Ectodermal cell (in vitro differentiated cells): ENCODE measurements around the gene TIGD3.

Experiments used
- H3K27ac ChIP-seq: 2 replicates; pipeline ENCODE4 v1.7.0; 2013; ENCODE audit warnings: mild to moderate bottlenecking, low read depth, low read length; ENCODE audit not compliant: insufficient read depth, poor library complexity, severe bottlenecking
- H3K27me3 ChIP-seq: 2 replicates; pipeline ENCODE4 v1.7.0; 2013; ENCODE audit warnings: mild to moderate bottlenecking, low read length; ENCODE audit not compliant: insufficient read depth, control insufficient read depth, poor library complexity, severe bottlenecking
- H3K36me3 ChIP-seq: one replicate; pipeline ENCODE4 v1.7.0; 2013; ENCODE audit warnings: low read length; ENCODE audit not compliant: control insufficient read depth, insufficient read depth
- H3K4me1 ChIP-seq: one replicate; pipeline ENCODE4 v1.7.0; 2013; ENCODE audit warnings: low read length; ENCODE audit not compliant: control insufficient read depth, insufficient read depth
- H3K4me3 ChIP-seq: 2 replicates; pipeline ENCODE4 v1.7.0; 2013; ENCODE audit warnings: low read depth, low read length, control low read depth; ENCODE audit not compliant: insufficient read depth
- H3K9me3 ChIP-seq: 2 replicates; pipeline ENCODE4 v1.7.0; 2013; ENCODE audit warnings: mild to moderate bottlenecking, low read length, moderate library complexity; ENCODE audit not compliant: control insufficient read depth
- WGBS, 2 experiments: methylation state at CpG; one replicate each; pipeline ENCODE4 v1.1.7; 2013; ENCODE audit warnings: missing lambda C conversion rate in 2 of 2; 5-methylcytosine and 5-hydroxymethylcytosine counted together

The TIGD3 gene

GRCh38 chr11:65379698-65380459 is 25.3 kb downstream of the TIGD3 start:
- Histone ChIP-seq H3K27ac (no peak overlapping the region), H3K36me3 (no peaks in the 10 kb centered on the region), H3K4me3 (no peak overlapping the region), H3K4me1 (peaks cover 16% of the 10 kb centered on the region), H3K27me3 (no peaks in the 10 kb centered on the region), H3K9me3 (no peaks in the 10 kb centered on the region)
- 94% methylated on average over 13 of the region's 13 CpGs for WGBS, 2 experiments

GRCh38 chr11:65380460-65381119 is 26.0 kb downstream of the TIGD3 start:
- Histone ChIP-seq H3K27ac (no peak overlapping the region), H3K36me3 (no peaks in the 10 kb centered on the region), H3K27me3 (no peaks in the 10 kb centered on the region), H3K9me3 (no peaks in the 10 kb centered on the region), H3K4me3 (no peak overlapping the region), H3K4me1 (peaks cover 16% of the 10 kb centered on the region)
- 92 to 93% methylated on average over 16 of the region's 16 CpGs for WGBS, 2 experiments

DNA sequence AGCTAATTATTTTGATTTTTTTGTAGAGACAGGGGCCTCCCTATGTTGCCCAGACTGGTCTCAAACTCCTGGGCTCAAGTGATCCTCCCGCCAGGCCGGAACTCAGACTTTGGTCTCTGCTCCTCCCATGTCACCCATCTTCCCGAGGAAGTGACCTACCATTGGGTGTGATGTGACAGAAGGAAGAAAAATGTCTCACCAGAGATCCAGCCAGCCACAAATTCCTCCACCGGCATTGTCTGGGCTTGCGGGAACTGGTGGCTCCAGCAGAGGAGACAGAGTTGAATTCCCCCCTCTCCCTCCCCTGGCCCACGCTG is 27.1 kb downstream of the TIGD3 start:
- H3K36me3 ChIP-seq = no peaks in the 10 kb centered on the region
- peaks cover 16% of the 10 kb centered on the region for H3K4me1 ChIP-seq
- WGBS, 2 experiments = 79 to 80% methylated on average over 6 of the region's 6 CpGs
- H3K27ac ChIP-seq = no peak overlapping the region
- H3K9me3 ChIP-seq = no peaks in the 10 kb centered on the region
- no peak overlapping the region for H3K4me3 ChIP-seq
- no peaks in the 10 kb centered on the region for H3K27me3 ChIP-seq

DNA sequence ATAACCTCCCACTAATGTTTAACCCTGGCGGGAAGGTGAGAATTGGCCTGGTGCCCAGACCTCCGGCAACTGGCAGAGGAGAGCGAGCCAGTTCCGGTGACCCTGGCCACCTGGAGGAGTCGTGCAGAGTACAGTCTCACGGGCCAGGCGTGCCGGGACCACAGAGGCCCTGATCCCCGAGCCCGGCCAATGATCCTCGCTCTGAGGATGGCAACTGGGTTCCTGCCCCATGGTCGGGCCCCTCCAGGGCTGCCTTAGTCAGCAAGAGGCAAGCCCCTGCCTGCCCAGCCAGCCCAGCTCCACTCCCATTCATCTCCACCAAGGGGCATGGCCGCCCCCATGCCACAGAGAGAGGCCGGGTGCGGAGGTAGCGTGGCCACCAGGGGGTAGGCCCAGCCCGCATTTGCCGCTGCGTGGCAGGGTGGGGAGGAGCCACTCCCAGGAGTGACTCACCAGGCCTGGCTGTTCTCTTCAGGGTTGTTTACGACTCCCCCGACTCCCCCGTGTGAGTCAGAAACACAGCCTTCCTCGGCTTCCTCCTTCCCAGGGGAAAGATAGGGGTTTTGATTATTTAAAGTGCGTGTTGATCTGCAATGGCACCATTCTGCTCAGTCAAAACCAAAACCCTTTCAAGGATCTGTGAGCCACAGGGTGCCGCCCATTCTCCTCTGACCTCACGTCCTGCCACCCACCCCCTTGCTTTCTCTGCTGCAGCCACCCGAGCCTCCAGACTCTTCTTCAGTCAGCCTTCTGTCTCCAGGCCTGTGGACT is 27.7 kb downstream of the TIGD3 start, which contains the start of gene SLC25A45:
Gene SLC25A45 (minus strand): TSS at position 614 of the 771 bp plus-strand sequence. CDS start 695 bp downstream, outside the sequence.
- WGBS, 2 experiments = 42 to 47% methylated on average over 27 of the region's 27 CpGs
- Histone ChIP-seq H3K4me3 (no peak within 1 kb of the TSS), H3K36me3 (no peaks in the 10 kb centered on the region), H3K4me1 (peaks cover 20% of the 10 kb centered on the region), H3K27ac (no peak within 1 kb of the TSS), H3K9me3 (no peaks in the 10 kb centered on the region), H3K27me3 (no peaks in the 10 kb centered on the region)

- no peaks in the 10 kb centered on the region for H3K36me3 ChIP-seq
- H3K9me3 ChIP-seq = no peaks in the 10 kb centered on the region
- no peak overlapping the region for H3K4me3 ChIP-seq
- 78 to 86% methylated on average over 12 of the region's 12 CpGs for WGBS, 2 experiments
- H3K27me3 ChIP-seq = no peaks in the 10 kb centered on the region
- H3K4me1 ChIP-seq = peaks cover 20% of the 10 kb centered on the region
- no peak overlapping the region for H3K27ac ChIP-seq
Observed at GRCh38 chr11:65382804-65383368, 28.3 kb downstream of the TIGD3 start.

- Histone ChIP-seq H3K9me3 (no peaks in the 10 kb centered on the region), H3K27ac (no peak overlapping the region), H3K36me3 (no peaks in the 10 kb centered on the region), H3K4me3 (no peak overlapping the region), H3K4me1 (peaks cover 20% of the 10 kb centered on the region), H3K27me3 (no peaks in the 10 kb centered on the region)
- 92 to 93% methylated on average over 6 of the region's 6 CpGs for WGBS, 2 experiments
Observed at GRCh38 chr11:65383778-65384177, 29.2 kb downstream of the TIGD3 start.

GRCh38 chr11:65384301-65384889 is 29.8 kb downstream of the TIGD3 start:
- no peaks in the 10 kb centered on the region for H3K36me3 ChIP-seq
- peaks cover 20% of the 10 kb centered on the region for H3K4me1 ChIP-seq
- WGBS, 2 experiments = 87 to 90% methylated on average over 8 of the region's 8 CpGs
- no peaks in the 10 kb centered on the region for H3K9me3 ChIP-seq
- H3K4me3 ChIP-seq = no peak overlapping the region
- no peak overlapping the region for H3K27ac ChIP-seq
- H3K27me3 ChIP-seq = no peaks in the 10 kb centered on the region

DNA sequence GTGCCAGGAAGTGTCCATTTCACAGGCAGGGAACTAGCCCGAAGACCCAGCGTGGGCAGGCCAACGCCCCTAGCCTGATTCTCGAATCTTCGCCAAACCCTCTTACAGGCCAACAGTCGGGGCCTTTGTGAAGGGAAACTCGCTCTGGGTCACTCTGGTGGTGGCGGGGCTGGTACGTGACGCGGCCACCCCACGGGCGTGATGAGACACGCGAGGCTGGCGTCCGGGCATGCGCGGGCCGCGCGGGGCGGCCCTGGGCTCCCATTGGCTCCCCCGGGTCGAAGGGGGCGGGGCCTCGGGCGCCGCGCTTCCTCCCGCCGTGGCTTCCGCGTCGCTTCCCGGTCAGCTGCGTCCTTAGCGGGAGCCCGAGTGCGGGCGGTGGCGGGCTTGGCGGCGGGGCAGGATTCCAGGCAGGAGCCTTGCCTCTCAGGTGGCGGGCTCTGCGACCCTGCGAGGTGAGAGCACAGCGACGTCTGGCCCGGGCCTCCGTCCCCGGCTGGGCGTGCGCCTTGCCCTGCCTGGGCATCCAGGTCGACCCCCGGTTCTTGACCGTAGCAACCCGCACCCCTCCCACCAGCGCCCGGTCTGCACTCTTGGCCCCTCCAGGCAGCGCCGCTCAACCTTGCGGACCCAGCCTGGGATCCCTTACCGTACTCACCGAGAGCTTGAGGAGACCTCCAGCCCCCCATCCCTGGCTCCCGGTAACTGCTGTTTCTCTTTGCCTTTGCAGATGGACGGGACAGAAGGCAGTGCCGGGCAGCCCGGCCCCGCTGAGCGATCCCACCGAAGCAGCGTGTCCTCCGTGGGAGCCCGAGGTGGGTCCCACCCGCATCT is 32.0 kb downstream of the TIGD3 start, which contains the start of gene FRMD8:
Gene FRMD8 (plus strand): TSS at position 331 of the 834 bp plus-strand sequence. CDS start 400 bp downstream, at position 731.
- Histone ChIP-seq H3K27ac (no peak within 1 kb of the TSS), H3K27me3 (no peaks in the 10 kb centered on the region), H3K4me1 (peaks cover 35% of the 10 kb centered on the region), H3K36me3 (no peaks in the 10 kb centered on the region), H3K4me3 (peak within 1 kb of the TSS; percentile 76), H3K9me3 (no peaks in the 10 kb centered on the region)
- 8% methylated on average over 76 of the region's 76 CpGs for WGBS, 2 experiments

DNA sequence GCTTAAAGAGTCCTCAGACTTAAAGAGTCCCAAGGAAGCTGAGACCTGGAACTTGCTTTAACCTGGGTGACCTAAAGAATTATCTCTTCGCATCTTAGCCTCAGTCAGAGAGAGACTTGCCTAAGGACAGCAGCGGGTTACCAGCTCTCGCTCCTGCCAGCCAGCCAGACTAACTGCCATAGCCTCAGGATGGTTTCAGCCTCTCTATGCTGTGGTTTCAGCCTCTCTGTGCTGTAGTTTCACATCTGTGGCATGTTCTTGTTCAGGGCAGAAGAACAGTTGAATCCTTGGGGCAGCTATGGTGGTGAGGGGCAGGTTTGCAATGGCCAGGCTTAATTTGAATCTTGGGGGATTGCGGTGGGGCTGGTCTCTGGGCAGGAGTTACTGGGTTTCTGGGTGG is 34.2 kb downstream of the TIGD3 start:
- no peak overlapping the region for H3K27ac ChIP-seq
- H3K9me3 ChIP-seq = no peaks in the 10 kb centered on the region
- no peaks in the 10 kb centered on the region for H3K27me3 ChIP-seq
- 95% methylated on average over 4 of the region's 4 CpGs for WGBS, 2 experiments
- peaks cover 19% of the 10 kb centered on the region for H3K4me1 ChIP-seq
- no peak overlapping the region for H3K4me3 ChIP-seq
- H3K36me3 ChIP-seq = no peaks in the 10 kb centered on the region
